GM21390 (cell line): ENCODE data around the gene SBNO1.
"Not testable (repeated sequence)": the region's sequence is repeated elsewhere in the genome, so short reads cannot be mapped to it uniquely, and the experiment has no call there.

ENCODE experiments used
- ATAC-seq: cut with Tn5 transposase; IDR thresholded peaks from one replicate; pipeline ENCODE4 v1.9.1; 2021; ENCODE audit not compliant: unreplicated experiment

SBNO1 gene

GRCh38 chr12:123364532-123365024 lies at the start of gene SBNO1:
Gene SBNO1, minus strand, starts transcription at chr12:123364847. Its CDS starts 14,406 bp downstream, at chr12:123350441.
- ATAC-seq, result peak; percentile 34

GRCh38 chr12:123410041-123410412 lies 45.4 kb upstream of the SBNO1 start:
- no peak for ATAC-seq

- ATAC-seq, result not testable (repeated sequence)
Measured at GRCh38 chr12:123409284-123410040, 44.8 kb upstream of the SBNO1 start.

GRCh38 chr12:123408619-123409018 lies 44.0 kb upstream of the SBNO1 start:
- ATAC-seq, result not testable (repeated sequence)

GRCh38 chr12:123407934-123408333 lies 43.3 kb upstream of the SBNO1 start:
- ATAC-seq, result not testable (repeated sequence)

GRCh38 chr12:123407269-123407668 lies 42.6 kb upstream of the SBNO1 start:
- ATAC-seq, result not testable (repeated sequence)

GRCh38 chr12:123404581-123404980 lies 39.9 kb upstream of the SBNO1 start:
- no peak for ATAC-seq

GRCh38 chr12:123401753-123402683 lies 37.4 kb upstream of the SBNO1 start:
- no peak for ATAC-seq

GRCh38 chr12:123399255-123399617 lies 34.6 kb upstream of the SBNO1 start:
- ATAC-seq, result no peak

- no peak for ATAC-seq
Measured at GRCh38 chr12:123398550-123399254, 34.1 kb upstream of the SBNO1 start.

- no peak for ATAC-seq
Measured at GRCh38 chr12:123398177-123398549, 33.5 kb upstream of the SBNO1 start.

GRCh38 chr12:123397400-123397799 lies 32.8 kb upstream of the SBNO1 start:
- ATAC-seq, result no peak

- ATAC-seq, result no peak
Measured at GRCh38 chr12:123396954-123397353, 32.3 kb upstream of the SBNO1 start.

- no peak for ATAC-seq
Measured at GRCh38 chr12:123396543-123396942, 31.9 kb upstream of the SBNO1 start.

GRCh38 chr12:123395236-123395635 lies 30.6 kb upstream of the SBNO1 start:
- no peak for ATAC-seq

GRCh38 chr12:123393747-123394146 lies 29.1 kb upstream of the SBNO1 start:
- no peak for ATAC-seq

GRCh38 chr12:123391546-123392343 lies 27.1 kb upstream of the SBNO1 start:
- no peak for ATAC-seq

- ATAC-seq, result no peak
Measured at GRCh38 chr12:123390498-123391426, 26.1 kb upstream of the SBNO1 start.
